GM19328 (cell line): ENCODE measurements around the gene PDE9A.

Experiments
- ATAC-seq: cut with Tn5 transposase; IDR thresholded peaks from one replicate; pipeline ENCODE4 v1.9.1; 2021; ENCODE audit warnings: mild to moderate bottlenecking, moderate library complexity; ENCODE audit not compliant: unreplicated experiment

The PDE9A gene

DNA sequence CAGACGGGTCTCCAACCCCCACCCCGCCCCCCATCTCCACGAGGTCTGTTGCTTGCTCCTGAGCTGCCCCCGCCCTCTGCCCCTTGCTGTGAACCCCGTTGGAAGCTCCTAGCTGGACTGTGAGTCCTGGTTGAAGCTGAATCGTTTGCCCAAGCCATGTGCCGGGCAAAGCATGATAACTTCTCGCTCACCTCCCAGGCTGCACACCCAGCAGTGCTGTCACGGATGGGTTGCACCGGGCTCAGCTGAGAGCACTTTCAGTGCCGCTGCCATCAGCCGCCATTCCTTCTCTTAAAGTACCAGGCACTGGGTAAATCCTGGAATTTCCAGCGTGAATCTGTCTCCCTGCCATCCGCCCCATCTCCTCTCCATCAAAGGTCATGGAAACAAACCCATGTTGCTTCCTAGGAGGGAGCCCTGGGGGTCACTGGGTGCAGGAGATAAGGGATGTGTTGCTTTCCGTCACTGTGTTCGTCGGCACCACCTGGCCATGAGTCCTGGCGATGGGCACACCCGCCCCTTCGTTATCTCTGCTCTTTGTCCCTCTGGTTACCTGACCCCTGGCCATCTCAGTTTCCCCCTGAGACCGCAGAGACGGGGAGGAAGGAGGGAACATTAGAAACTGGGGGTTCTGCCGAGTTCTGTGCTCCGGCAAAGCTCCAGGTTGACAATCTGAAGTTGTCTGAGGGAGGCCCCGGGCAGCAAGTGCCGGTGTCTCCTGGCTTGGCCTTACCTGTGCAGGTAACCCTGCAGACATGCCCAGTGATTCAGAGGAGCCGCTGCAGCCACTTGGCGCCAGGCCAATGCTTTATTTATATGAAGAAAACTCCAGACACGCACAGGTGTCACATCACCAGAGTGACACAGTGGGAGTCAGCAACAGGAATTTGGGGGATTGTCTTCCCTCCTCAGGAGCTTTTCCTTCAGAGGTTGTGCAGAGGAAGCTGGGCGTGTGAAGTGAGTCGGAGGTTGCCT lies 2.7 kb downstream of the PDE9A start:
- no peak for ATAC-seq

DNA sequence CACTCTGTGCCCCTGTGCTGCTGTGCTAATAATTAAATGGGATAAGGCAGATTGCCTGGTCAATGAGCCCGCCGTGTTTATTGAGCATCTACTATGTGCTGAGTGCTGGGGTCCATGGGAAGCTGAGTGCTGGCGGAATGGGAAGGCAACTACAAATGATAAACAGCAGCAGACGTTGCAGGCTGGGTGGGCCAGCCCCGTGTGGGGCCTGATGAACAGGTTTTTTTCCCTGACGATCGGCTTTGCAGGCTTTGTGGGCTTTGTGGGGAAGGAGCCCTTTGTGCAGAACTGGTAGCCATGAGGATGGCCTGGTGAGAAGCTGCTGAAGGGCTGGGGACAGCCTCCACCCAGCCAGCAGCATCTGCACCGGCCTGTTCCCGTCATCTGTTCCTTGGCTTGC lies 3.5 kb downstream of the PDE9A start:
- no peak for ATAC-seq

DNA sequence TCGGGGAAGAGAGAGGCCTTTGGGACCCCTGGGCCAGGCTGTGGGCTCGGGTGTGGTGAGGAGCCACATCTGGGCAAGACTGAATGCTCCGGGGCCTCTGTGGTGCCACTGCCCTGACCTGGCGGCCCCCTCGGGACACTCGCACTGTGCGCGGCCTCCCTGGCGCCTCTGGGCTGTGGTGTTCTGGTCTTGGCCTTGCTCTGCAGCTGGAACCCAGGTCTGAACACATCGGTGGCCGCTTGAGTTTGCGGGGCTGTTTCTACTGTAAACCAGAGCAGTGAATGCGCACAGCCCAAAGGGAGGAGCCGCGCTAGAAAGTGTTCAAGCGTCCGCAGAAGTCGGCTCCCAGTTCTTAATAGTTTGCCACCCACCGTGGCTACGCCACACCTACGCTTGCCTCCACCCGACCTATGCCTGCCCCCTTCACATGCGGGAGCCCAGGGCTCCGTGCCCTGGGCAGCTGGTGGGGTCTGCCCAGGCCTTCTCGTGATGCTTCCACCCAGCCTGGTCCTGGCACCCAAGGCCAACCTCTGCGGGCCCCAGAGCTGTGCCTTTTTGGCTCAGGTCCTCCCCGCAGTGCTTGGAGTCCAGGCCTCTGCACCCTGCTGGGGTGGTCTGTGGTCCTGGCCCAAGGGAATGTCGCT lies 4.4 kb downstream of the PDE9A start:
- ATAC-seq = no peak

DNA sequence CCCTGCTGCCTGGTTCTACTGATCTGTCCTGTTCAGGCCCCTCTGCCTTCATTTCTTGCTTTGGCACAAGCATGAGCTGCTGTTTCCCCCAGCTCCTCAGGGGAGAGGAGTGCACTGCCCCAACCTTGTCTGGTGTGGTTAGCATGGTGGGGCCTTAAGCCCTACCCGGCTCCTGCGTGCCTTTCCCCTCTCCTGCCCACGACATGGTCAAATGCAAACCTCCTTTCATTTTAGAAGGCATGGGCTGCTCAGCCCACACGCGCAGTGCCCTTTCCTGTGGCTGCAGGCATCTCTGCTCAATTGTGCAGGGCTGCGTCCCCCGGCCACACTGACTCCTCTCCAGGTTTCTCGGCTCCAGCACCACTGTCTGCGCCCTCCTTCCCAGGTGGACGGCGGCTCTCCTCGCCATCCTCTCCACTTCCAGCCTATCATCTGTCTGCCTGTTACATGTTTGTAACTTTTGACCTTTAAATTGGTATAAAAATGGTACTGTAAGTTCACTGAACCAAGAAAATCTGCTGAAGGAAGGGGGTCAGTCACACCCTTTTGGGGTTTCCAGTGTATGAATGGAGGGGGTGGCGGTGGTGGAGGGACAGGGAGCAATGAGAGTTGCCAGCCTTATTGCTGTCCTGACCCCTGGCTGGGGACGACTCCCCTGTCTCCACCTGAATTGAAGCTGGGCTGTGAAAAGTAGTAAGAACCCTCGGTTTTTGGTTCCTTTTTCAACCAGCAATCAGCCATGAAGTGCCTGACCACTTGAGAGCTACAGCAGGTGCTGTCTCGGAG lies 5.1 kb downstream of the PDE9A start:
- ATAC-seq = no peak

DNA sequence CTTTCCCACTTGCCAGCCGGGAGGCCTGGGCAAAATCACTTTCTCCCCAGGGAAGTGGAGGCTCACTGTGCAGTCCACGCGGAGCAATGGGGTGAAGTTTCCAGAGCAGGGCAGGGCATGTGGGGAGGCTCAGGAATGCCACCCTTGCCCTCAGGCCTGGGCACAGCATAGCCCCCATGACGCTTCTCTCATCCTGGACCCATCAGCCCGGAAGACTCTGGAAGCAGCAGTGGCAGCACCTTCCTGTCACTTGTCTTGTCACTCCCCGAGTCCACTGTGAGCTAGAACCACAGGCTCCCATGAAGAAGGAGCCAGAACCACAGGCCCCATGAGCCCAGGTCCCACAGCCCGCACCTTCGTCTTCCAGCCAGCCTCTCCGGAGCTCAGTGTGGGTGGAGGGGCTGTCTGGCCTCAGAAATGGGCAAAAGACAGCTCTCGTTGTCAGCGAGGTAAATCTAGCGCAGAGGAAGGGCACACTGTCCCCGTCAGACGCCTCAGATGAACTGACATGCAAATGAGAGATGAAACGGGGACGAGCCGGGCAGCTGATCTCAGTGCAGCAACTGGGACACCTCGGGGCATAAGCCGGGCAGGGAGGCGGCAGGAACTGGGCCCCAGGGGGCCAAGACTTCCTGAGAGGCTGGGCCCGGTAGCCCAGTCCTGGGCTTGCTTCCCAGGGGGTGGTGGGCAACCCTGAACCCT lies 6.1 kb downstream of the PDE9A start:
- ATAC-seq = no peak

DNA sequence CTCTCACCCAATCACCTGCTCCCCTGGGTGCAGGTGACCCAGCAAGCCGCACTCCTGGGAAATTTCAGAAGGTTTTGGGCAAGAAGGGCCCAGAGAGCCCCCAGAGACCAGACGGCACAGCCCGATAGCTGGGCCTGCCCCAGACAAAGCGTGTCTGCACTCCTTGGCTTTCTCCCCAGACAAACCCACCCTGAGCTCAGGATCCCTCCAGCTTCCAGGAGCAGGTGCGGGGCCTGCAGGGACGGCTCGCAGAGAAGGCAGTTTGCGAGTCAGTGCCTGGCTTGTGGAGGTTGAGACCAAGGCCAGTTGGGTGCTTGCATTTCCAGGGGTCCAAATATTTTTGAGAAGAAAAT lies 6.7 kb downstream of the PDE9A start:
- ATAC-seq = no peak

DNA sequence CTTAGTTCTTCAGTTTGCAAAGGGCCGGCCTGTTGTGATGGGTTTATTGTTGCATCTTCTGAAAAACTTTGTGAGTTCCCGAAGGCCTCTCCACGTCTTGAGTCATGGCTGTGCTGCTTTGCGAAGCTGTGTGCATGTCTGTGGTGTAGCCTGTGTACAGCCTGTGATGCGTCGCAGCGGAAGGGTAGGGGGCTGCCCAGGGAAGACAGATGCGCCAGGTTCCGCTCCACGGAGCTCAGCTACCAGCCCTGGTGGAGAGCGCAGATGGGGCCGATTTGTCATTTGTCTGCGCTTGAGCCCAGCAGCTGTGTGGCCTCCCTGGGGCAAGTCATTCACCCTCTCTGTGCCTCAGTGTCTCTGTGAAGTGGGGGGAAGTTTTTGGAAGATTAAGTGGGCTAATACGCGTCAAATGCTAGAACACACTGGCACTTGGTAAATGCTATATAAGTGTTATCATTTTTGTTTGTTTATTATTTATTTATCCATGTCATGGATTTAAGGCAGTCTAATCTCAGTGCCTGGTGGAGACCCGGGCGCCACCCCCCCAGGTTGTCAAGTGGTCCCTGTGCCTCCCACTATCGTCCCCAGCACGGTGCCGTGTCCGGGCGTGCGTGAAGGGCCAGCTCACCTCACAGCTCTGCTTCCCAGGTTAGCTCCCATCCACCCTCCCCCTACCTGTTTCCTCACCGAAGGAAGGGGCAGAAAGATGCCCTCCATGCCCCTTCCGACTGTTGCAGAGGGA lies 8.4 kb downstream of the PDE9A start:
- no peak for ATAC-seq

DNA sequence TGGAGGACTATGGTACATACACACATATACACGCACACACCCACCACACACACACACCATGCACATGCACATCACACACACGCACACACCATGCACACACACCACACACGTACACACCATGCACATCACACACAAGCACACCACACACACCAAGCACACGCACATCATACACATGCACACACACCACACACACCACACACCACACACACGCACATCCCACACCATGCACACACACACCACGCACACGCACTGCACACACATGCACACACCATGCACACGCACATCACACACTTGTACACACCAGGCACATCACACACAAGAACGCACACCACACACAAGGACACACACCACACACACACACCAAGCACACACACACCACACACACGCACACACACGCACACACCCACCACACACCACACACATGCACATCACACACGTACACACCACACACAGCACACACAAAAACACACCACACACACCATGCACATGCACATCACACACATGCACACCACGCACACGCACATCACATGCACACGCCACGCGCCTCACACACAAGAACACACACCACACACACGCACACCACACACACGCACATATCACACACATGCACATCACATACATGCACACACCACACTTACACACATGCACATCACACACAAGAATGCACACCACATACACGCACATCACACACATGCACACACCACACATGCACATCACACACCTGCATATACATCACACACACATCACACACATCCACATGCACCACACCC lies 9.2 kb downstream of the PDE9A start:
- no peak for ATAC-seq

DNA sequence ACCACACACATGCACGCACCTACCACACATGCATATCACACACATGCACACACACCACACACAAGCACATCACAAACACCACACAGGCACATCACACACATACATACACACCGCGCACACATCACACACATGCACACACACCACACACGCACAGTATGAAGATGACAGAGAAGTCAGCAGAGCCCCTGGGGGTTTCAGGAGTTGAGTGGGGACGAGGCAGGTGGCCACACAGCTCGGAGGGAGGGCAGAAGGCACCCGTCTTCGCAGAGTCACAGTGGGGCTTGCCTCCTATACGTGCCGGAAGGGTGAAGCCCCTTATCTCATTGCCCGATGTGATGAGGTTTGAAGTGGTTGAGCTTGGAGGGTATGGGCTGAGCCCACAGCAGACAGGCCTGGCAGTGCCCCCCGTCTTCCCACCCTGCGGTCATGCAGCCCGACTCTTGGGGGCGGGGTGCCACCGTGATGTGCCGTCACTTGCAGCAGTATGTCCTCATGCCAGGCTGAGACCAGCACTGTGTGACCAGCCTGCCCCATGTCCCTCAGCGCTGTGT lies 9.9 kb downstream of the PDE9A start:
- no peak for ATAC-seq

DNA sequence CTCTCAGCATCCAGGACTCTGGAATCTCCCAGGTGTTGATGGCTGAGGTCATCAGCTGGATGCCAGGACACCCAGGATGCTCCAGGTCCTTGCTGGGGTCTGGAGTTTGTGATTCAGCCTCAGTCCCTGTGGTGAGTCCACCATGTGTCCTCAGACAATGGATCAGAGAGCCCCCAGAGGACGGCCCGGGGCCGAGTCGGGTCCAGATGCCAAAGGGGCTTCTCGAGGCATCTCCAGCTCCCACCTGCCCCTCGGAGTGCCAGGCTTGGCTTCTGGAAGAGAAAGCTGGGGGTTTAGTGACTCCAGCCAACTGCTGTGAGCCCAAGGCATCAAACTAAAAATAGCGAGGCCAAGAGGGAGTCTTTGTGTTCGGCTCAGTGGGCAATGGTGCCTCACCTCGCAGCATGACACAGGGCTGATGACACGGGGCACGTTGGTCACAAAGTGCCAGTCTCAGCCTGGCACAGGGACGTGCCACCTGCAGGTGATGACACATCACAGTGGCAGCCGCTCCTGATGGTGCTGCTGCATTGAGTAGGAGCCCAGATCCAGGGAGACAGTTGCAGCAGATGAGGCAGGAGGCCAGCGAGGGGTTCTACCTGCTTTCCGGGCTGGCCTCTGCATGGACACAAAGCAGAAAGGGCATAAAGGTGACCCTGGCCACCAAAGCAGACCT lies 10.6 kb downstream of the PDE9A start:
- no peak for ATAC-seq

DNA sequence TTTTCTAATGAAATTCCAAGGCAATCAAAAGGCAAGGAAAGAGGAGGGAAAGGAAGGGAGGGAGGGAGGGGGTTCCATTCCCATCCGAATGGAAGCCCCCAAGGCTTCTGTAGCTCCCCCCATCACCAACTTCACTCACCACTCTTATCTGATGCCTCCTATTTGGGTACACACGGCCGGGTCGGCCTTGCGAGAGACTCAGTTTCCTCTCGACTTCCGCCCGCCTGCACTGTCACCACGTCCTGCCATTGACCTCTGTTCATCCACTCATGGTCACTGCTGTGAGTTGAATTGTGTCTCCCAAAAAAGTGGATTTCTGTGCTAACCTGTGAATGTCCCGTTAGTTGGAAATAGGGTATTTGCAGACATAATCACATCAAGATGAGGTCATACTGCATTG lies 11.2 kb downstream of the PDE9A start:
- ATAC-seq = no peak

DNA sequence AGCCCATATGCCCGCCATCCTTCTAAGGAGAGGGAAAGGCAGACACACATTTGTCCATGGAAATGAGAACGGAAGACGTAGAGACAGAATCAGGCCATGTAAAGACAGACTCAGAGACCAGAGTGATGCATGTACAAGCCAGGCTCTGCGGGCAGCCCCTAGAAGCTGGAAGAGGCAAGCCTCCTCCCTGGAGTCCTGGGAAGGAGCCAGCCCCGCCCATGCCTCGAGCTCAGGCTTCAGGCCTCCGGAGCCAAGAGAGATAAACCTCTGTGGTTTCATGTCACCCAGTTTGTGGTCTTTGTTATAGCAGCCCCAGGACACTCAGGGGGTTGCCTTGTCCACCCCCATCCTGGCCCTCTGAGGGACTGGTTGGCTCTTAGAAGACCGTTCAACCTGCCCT lies 11.6 kb downstream of the PDE9A start:
- ATAC-seq = no peak

DNA sequence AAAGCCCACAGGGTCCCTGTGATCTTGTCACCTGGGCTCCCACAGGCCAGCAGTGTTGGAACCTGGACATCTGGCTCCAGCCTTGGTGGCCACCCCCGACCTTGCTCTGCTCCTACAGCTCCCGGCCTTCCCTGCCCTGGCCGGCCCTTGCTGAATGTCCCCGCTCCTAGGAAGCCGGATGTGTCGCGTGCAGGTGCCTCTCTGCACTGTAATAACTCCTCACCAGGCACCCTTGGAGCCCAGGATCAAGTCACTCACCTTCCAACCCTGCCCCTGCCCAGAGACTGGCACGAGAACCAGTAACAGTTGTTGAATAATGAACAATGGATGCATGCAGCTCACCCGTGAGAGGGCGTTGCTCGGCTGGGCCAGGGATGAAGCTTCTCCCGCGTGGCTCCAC lies 12.1 kb downstream of the PDE9A start:
- no peak for ATAC-seq

DNA sequence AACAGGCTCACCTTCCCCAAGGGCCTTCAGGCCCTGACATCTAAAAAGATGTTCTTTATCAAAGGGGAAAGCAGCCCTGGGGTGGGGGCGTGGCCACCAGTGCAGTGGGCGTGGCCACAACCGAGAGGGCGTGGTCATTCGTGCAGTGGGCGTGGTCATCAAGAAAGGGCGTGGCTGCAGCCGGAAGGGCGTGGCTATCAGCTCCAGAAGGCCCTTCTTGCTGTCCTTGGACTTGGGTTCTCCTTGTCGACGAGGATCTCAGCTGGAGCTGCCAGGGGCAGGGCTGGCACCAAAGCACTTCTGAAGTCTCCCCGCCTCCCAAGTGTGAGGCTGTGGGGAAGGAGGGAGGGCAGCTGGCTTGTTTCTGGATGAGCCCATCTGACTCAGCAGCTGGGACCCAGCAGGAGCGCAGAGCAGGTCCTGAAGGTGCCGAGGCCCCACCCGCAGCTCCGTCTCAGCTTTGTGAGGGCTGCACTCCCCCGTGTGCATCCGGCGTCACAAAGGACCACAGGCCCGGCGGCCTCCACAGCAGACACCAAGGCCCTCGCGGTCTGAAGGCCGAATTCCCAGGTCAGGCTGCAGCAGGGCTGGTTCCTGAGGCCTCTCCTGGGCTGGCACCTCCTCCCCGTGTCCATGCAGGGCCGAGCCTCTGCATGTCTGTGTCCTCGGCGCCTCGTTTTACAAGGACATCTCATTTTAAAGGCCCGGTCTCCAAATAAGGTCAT lies 12.8 kb downstream of the PDE9A start:
- no peak for ATAC-seq

DNA sequence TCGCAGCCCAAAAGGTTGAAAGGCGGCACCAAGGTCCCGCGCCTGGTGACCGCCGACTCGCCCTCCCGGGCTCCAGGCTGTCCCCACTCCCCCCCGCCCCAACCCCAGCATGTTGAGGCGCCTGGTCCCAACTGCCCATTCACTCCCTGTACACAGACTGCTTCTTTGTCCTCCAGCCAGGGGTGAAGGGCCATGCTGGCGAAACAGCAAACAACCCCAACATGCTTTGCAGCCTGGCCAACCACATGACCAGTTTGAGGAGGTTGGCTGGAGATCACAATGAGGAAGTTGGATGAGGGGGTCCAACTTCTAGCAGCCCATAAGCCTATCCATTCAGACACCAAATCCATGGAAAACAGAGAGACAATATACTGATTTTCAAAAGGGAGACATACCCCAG lies 13.5 kb downstream of the PDE9A start:
- ATAC-seq = no peak

DNA sequence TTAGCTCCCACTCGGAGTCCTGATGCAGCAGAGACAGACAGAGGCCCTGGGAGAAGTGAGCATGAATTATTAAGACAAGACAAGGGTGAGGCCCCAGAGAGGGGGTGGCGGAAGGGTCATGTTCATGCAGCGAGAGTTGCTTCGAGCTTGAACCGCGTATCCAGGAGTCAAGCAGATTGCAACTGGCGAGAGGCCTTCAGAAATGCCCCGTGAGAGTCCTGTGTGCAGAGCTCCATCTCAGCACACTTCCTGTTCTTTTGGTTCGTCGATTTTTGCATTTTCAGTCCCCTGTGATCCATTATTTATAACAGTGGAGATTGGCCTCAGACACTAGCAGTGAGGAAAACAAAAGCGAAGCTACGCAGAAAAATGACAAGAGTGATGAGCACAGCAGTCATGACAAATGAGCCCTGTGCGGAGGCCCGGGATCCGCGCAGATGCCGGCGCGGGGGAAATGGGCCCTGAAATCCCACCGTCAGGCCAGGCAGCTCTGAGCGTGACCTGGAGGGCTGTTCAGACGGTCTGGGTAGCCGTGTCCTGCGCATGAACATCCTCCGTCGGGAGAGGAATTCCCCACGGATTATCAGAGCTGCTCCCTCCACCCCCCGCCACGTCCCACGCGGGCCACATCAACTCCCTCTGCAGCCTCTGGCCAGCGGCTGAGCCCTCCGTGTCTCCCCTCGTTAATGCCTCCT lies 15.0 kb downstream of the PDE9A start:
- ATAC-seq = no peak

DNA sequence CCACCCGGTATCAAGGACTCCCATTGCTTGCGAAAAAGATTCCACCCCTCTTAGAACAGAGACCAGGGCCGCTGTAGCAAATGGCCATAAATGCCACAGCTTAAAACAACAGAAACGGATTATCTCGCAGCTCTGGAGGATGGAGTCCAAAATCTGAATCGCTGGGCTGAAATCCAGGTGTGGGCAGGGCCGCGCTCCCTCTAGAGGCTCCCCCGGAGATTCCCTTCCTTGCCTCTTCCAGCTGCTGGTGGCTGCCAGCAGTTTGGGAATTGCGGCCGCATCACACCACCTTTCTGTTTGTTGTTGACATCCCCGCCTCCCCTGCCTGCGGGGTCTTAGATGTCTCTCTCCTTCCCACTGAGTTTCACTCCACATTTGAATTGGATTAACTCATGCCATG lies 15.6 kb downstream of the PDE9A start:
- ATAC-seq = no peak
